ENCODE results near the gene ELAVL2. TPM values are rescaled to one million over a fixed set of nuclear protein-coding genes. Genes with fewer than 3 reads are reported as not detected.

Gene ELAVL2
- total RNA-seq, 4 donors from 2014 or later = 0.13 to 0.62 (median 0.25) TPM; not detected in 1

GRCh38 chr9:23747088-23748075 lies 78.7 kb downstream of the ELAVL2 start:
- WGBS, 2 donors (ENCODE audit: low coverage in 1 of 2) = 80 to 83% methylated on average over 3 to 5 of the region's 5 CpGs
- ATAC-seq = no peak
- TF ChIP-seq EP300 (IDR thresholded peaks at IDR 0.05) = no peak
- no peak for TF ChIP-seq POLR2A (IDR thresholded peaks at IDR 0.05)
- no peak for TF ChIP-seq POLR2AphosphoS5 (IDR thresholded peaks at IDR 0.05)
- TF ChIP-seq, protein P1, sequence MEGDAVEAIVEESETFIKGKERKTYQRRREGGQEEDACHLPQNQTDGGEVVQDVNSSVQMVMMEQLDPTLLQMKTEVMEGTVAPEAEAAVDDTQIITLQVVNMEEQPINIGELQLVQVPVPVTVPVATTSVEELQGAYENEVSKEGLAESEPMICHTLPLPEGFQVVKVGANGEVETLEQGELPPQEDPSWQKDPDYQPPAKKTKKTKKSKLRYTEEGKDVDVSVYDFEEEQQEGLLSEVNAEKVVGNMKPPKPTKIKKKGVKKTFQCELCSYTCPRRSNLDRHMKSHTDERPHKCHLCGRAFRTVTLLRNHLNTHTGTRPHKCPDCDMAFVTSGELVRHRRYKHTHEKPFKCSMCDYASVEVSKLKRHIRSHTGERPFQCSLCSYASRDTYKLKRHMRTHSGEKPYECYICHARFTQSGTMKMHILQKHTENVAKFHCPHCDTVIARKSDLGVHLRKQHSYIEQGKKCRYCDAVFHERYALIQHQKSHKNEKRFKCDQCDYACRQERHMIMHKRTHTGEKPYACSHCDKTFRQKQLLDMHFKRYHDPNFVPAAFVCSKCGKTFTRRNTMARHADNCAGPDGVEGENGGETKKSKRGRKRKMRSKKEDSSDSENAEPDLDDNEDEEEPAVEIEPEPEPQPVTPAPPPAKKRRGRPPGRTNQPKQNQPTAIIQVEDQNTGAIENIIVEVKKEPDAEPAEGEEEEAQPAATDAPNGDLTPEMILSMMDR (IDR thresholded peaks at IDR 0.05) = no peak
- Histone ChIP-seq H3K27me3 (no peaks in the 10 kb centered on the region), H3K36me3 (no peaks in the 10 kb centered on the region), H3K9me3 (no peaks in the 10 kb centered on the region), H3K4me3 (no peak overlapping the region), H3K27ac (no peak overlapping the region), H3K4me1 (peaks cover 0 to 8% (median 0%) of the 10 kb centered on the region in 3 donors)

DNA sequence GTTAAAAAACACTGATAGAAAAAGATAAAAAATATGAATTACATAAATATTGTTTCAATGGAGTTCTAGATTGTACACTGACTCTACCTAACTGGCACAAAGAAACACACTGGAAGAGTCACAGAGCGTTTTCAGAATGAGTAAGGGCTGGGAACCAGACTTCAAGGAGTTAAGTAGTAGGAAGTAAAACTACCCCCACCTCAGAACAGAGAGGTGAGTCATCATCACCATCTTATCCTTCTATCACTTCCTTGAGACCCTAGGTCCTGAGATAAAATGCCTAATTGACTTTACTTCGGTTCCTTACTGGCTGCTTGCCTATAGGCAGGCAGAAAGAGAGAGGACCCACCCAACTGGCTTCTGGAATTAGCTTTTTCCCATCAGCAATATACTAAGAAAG lies 79.7 kb downstream of the ELAVL2 start:
- no peaks in the 10 kb centered on the region for H3K36me3 ChIP-seq
- peaks cover 0 to 8% (median 0%) of the 10 kb centered on the region in 3 donors for H3K4me1 ChIP-seq
- ATAC-seq = no peak
- no peak overlapping the region for H3K4me3 ChIP-seq
- H3K27ac ChIP-seq = no peak overlapping the region
- H3K27me3 ChIP-seq = no peaks in the 10 kb centered on the region
- WGBS, 2 donors (ENCODE audit: low coverage in 1 of 2) = 78 to 96% methylated on average over 2 of the region's 2 CpGs
- no peak for TF ChIP-seq EP300 (IDR thresholded peaks at IDR 0.05)
- no peak for TF ChIP-seq POLR2AphosphoS5 (IDR thresholded peaks at IDR 0.05)
- no peaks in the 10 kb centered on the region for H3K9me3 ChIP-seq

DNA sequence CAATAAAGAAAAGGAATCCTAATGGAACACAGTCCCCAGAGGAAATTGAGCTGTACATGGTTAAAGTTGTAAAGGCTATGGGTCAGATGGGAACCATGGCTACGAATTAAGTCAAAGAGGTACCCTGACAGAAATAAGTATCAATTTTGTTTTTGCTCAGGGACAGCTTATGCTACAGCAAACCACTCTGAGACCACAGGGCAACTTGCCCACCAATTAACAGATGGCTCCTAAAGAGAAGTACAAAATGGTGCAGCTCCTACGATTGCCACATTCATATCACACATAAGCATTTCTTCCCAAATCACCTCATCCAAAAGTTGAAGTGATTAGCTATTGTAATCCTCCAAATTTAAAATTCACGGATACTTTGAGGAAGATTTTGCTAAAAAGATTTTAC lies 83.0 kb downstream of the ELAVL2 start:
- TF ChIP-seq POLR2AphosphoS5 (IDR thresholded peaks at IDR 0.05) (no peak), POLR2A (IDR thresholded peaks at IDR 0.05) (no peak), EP300 (IDR thresholded peaks at IDR 0.05) (no peak)
- TF ChIP-seq, protein P1 (IDR thresholded peaks at IDR 0.05) = no peak
- WGBS, 2 donors (ENCODE audit: low coverage in 1 of 2) = 52 to 70% methylated on average over 3 of the region's 3 CpGs
- Histone ChIP-seq H3K36me3 (no peaks in the 10 kb centered on the region), H3K4me1 (peaks cover 0 to 8% (median 0%) of the 10 kb centered on the region in 3 donors), H3K9me3 (no peaks in the 10 kb centered on the region), H3K27me3 (no peaks in the 10 kb centered on the region), H3K27ac (no peak overlapping the region), H3K4me3 (no peak overlapping the region)
- no peak for ATAC-seq

- no peak for TF ChIP-seq EP300 (IDR thresholded peaks at IDR 0.05)
- no peak for TF ChIP-seq POLR2A (IDR thresholded peaks at IDR 0.05)
- TF ChIP-seq POLR2AphosphoS5 (IDR thresholded peaks at IDR 0.05) = no peak
- TF ChIP-seq, protein P1 (IDR thresholded peaks at IDR 0.05) = no peak
- H3K9me3 ChIP-seq = no peaks in the 10 kb centered on the region
- H3K27me3 ChIP-seq = no peaks in the 10 kb centered on the region
- H3K36me3 ChIP-seq = no peaks in the 10 kb centered on the region
- no peak for ATAC-seq
- WGBS, 2 donors (ENCODE audit: low coverage in 1 of 2) = 14% methylated on average over 1 of the region's 1 CpG; no CpG with 5 or more reads in 1 of the 2 donors
- no peak overlapping the region for H3K27ac ChIP-seq
- H3K4me3 ChIP-seq = no peak overlapping the region
- H3K4me1 ChIP-seq = peaks cover 0 to 8% (median 0%) of the 10 kb centered on the region in 3 donors
These were observed 84.7 kb downstream of the ELAVL2 start for GRCh38 chr9:23741351-23741750.

- WGBS, 2 donors (ENCODE audit: low coverage in 1 of 2) = 68 to 87% methylated on average over 2 of the region's 2 CpGs
- Histone ChIP-seq H3K36me3 (no peaks in the 10 kb centered on the region), H3K9me3 (no peaks in the 10 kb centered on the region), H3K4me1 (peaks cover 0 to 8% (median 0%) of the 10 kb centered on the region in 3 donors), H3K27me3 (no peaks in the 10 kb centered on the region), H3K4me3 (no peak overlapping the region), H3K27ac (no peak overlapping the region)
- no peak for ATAC-seq
- TF ChIP-seq POLR2AphosphoS5 (IDR thresholded peaks at IDR 0.05) = no peak
- TF ChIP-seq EP300 (IDR thresholded peaks at IDR 0.05) = no peak
- TF ChIP-seq, protein P1 (IDR thresholded peaks at IDR 0.05) = no peak
- no peak for TF ChIP-seq POLR2A (IDR thresholded peaks at IDR 0.05)
These were observed 85.5 kb downstream of the ELAVL2 start for GRCh38 chr9:23740531-23740930.
